Renal pelvis (tissue), 4 donors: Measurements from ENCODE around the gene DPP10. TPM values are rescaled to one million over a fixed set of nuclear protein-coding genes. Genes with fewer than 3 reads are reported as not detected.

Source experiments
- DNase-seq: peaks from one replicate; pipeline ENCODE4 v3.0.0-alpha.2; 2013
- polyA plus RNA-seq, 3 donors: library from polyadenylated mRNA; unstranded; fragments of 120-200 nt; gene quantifications; one replicate each; pipeline ENCODE4 v1.2.1, GENCODE V29; 2013; ENCODE audit not compliant: insufficient read length in 3 of 3

DPP10 gene
- polyA plus RNA-seq, 3 donors: 8.5 to 12.1 (median 10.2) TPM

GRCh38 chr2:114797540-114797939, 355.1 kb downstream of the DPP10 start:
- DNase-seq: no peak

- DNase-seq: no peak
Measured at GRCh38 chr2:114797942-114798341, 355.5 kb downstream of the DPP10 start.

GRCh38 chr2:114800371-114800770, 357.9 kb downstream of the DPP10 start:
- no peak for DNase-seq

GRCh38 chr2:114805195-114805594, 362.8 kb downstream of the DPP10 start:
- no peak for DNase-seq

- no peak for DNase-seq
Measured at GRCh38 chr2:114810092-114810491, 367.7 kb downstream of the DPP10 start.

GRCh38 chr2:114812261-114812660, 369.8 kb downstream of the DPP10 start:
- DNase-seq: no peak

GRCh38 chr2:114814355-114814754, 371.9 kb downstream of the DPP10 start:
- DNase-seq: no peak

GRCh38 chr2:114821055-114821454, 378.6 kb downstream of the DPP10 start:
- no peak for DNase-seq

GRCh38 chr2:114843963-114844362, 401.5 kb downstream of the DPP10 start:
- no peak for DNase-seq

- DNase-seq: no peak
Measured at GRCh38 chr2:114857196-114857595, 414.8 kb downstream of the DPP10 start.

GRCh38 chr2:114859726-114860510, 417.5 kb downstream of the DPP10 start:
- no peak for DNase-seq

GRCh38 chr2:114862243-114862642, 419.8 kb downstream of the DPP10 start:
- no peak for DNase-seq

- DNase-seq: no peak
Measured at GRCh38 chr2:114864901-114865300, 422.5 kb downstream of the DPP10 start.

- DNase-seq: no peak
Measured at GRCh38 chr2:114880046-114880445, 437.6 kb downstream of the DPP10 start.

GRCh38 chr2:114919985-114920384, 477.5 kb downstream of the DPP10 start:
- no peak for DNase-seq

GRCh38 chr2:114922076-114922475, 479.6 kb downstream of the DPP10 start:
- DNase-seq: no peak

GRCh38 chr2:114925296-114926255, 483.1 kb downstream of the DPP10 start:
- no peak for DNase-seq

GRCh38 chr2:114926303-114926702, 483.9 kb downstream of the DPP10 start:
- no peak for DNase-seq

- no peak for DNase-seq
Measured at GRCh38 chr2:114929225-114929624, 486.8 kb downstream of the DPP10 start.

GRCh38 chr2:114933671-114934241, 491.3 kb downstream of the DPP10 start:
- no peak for DNase-seq

- DNase-seq: no peak
Measured at GRCh38 chr2:114935031-114935430, 492.6 kb downstream of the DPP10 start.

GRCh38 chr2:114937366-114937930, 495.0 kb downstream of the DPP10 start:
- no peak for DNase-seq
